Ammon's horn (tissue), 1 donor: ENCODE measurements around the gene SYNPO.

Experiments used
- DNase-seq: peaks from one replicate; pipeline ENCODE4 v3.0.0-alpha.2; 2016; ENCODE audit warnings: low spot score

The SYNPO gene, protein sequence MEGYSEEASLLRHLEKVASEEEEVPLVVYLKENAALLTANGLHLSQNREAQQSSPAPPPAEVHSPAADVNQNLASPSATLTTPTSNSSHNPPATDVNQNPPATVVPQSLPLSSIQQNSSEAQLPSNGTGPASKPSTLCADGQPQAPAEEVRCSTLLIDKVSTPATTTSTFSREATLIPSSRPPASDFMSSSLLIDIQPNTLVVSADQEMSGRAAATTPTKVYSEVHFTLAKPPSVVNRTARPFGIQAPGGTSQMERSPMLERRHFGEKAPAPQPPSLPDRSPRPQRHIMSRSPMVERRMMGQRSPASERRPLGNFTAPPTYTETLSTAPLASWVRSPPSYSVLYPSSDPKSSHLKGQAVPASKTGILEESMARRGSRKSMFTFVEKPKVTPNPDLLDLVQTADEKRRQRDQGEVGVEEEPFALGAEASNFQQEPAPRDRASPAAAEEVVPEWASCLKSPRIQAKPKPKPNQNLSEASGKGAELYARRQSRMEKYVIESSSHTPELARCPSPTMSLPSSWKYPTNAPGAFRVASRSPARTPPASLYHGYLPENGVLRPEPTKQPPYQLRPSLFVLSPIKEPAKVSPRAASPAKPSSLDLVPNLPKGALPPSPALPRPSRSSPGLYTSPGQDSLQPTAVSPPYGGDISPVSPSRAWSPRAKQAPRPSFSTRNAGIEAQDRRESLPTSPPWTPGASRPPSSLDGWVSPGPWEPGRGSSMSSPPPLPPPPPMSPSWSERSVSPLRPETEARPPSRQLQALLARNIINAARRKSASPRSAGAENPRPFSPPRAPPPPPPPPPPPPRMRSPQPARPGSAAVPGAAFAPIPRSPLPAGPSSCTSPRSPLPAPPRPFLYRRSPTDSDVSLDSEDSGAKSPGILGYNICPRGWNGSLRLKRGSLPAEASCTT

DNA sequence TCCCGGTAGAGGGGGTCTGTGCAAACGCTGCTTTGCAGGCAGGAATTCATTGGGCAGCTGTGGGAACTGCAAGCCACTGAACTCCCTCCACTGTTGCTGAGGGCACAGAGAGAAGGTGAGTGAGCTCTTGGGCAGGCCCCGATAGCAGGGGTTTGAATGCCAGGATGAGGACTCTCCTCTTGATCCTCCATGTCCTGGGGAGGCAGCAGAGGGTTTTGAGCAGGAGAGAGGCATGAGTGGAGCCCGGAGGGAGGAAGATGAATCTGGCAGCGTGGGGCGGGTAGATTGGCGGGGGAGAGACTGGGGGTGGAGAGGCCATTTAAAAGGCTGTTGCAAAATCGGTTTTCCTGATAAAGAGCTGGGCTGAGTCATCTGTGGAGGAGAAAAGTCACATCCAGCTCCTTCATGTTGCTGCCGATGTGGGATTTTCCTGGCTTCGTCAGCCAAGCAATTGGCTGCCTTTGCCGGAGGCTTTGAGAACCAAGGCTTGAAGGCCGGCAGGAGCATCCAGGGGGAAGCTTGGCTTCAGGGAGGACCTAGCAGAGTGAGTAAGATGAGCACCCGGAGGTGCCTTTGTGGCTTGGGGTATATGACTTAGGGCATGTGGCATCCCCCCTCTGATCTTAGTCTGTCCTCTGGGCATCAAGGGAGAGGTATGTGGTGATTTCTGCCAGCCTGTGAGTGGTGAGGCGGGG lies at the start of gene SYNPO:
SYNPO (plus strand) TSS at position 350 of the 695 bp plus-strand sequence. CDS start 7,616 bp downstream, outside the sequence.
- peak; percentile 59 for DNase-seq

DNA sequence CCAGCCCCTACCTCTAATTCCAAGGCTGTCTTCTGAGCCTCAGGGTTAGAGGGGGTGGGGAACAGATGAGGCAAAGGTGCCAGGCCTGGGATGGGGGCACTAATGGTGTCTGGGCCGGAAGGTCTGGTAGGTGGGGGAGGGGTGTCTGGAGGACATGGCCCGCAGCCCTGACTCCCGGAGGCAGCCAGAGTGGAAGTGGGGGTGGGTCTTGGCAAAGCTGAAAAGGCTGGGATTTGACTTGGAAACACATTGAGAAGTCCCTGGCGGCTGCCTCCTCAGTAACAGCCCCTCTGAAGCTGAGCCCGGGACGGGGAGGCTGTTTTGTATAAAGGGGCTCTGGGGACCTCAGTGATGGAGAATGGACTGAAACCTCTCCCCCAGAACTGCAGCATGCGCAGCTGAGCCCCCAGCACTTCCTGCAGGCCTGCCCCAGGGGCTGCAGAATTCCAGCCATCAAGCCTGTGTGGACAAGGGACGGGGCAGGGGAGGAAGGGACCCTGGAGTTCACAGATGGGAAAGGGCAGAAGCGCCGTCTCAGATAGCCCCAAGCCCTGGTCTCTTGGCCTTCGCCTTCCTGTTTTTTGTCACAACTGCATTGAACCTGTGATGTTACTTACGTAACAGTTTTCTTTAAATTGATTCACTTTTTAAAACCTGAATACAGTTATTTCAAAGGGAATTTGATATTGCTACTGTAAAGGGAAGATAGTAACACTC lies 49.3 kb upstream of the SYNPO start:
- DNase-seq, result peak; percentile 43

DNA sequence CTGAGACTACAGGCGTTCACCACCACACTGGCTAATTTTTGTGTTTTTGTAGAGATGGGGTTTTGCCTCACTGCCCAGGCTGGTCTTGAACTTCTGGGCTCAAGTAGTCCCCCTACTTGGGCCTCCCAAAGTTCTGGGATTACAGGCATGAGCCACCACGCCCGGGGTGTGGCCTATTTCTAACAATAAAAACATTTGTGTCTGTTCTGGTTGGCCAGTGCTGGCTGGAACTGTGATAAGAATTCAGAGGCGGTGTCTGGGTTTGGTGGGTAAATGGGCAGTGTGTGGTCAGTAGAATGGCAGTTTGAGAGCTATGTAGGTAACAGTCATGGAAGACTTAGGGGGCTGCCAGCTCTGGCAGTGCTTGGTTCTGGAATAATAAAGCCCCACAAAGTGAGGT lies 46.9 kb upstream of the SYNPO start:
- DNase-seq, result no peak

DNA sequence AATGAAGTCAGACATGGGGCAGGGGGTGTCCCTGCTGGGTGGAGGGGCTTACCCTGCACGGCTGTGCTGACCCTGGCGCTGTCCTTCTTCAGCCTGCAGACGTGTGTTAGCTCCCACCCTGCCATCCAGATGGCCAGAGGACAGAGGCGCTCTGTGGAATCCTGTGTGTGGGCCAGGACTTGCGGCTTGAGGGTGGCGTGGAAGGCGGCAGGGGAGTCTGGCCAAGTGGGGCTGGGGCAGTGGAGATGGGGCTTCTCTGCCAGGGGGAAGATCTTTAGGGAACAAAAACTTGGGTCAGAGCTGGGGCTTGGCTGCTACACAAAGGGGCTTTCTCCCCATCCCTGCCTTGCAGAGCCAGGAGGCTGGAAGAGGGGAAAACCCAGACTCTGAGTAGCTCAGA lies 46.5 kb upstream of the SYNPO start:
- DNase-seq, result peak; percentile 43

DNA sequence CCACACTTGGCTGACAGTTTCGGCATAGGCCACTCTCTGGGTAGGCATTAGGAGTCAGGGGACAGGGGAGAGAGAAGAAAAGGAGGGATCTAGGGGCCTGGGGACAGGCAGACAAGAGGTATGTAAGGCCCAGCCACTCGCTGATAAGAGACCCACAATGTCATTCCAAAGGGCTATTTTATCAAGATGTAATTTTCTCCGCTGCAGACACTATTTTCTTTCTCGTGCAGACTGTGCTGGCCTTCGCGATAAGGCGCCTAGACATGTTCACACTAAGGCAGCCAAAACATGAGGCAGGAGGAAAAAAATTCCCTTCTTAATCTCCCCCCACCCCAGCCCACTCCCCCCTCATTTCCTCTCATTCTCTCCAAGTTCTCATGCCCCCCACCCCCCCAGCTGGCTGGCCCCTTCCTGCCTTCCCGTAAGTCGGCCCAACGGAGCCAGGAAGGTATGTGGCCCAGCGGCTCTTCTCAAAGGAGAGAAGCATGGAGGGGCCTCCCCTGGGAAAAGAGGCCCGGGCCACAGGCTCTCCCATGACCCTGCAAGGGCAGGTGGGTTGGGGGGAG lies 44.9 kb upstream of the SYNPO start:
- DNase-seq, result no peak

DNA sequence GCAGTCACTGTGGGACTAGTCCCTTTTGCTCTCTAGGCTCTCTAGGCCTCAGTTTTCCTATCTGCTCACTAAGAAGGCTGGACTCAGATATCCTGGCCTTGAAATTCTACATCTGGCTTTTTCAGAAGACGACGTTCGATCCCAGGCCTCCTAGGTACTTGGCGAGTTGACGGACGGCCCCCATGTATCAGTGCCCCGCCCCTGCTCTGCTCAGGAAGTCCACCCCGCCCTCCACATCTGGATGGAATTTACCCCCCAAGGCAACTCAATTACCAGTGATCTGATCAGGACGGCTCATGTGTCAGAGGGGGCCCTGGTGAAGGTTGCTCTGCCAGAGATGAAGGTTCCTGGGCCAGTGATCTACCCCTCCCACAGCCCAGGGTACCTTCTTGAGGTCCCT lies 44.1 kb upstream of the SYNPO start:
- DNase-seq, result no peak

DNA sequence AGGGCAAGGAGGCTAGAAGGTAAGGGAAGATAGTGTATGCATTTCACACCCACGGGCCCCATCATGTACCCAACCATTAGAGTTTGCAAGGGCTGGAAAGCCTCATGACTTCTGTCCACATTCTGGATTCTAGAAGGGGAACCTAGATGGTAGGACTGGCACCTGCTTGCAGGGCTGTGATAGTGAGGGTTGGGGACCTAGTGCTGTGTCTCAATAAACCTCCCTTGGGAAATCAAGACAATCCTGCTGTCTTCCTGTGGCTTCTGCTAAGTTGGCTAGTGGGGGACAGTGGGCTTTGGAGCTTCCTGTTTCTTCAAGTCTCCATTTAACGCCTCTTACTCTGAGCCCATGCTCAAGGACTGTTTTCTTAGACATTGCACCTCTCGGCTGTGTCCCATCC lies 43.6 kb upstream of the SYNPO start:
- no peak for DNase-seq

DNA sequence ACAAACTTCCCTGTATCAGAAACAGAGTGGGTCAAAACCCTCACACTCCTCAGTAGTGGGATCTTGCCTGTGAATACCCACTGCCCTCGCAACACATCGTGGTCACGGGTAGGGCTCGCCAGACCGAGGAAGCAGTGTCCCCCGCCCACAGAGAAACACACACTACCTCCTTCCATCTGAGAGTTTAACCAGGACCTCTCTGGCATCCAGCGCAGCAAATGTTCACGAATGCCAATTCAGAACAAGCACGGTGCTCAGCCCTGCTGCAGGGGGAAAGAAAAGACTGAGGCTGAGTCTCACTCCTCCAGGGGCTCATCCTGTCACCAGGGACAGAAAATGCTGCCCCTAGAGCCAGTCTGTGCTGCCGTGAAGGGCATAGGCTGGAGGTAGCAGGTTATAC lies 42.5 kb upstream of the SYNPO start:
- DNase-seq, result no peak

DNA sequence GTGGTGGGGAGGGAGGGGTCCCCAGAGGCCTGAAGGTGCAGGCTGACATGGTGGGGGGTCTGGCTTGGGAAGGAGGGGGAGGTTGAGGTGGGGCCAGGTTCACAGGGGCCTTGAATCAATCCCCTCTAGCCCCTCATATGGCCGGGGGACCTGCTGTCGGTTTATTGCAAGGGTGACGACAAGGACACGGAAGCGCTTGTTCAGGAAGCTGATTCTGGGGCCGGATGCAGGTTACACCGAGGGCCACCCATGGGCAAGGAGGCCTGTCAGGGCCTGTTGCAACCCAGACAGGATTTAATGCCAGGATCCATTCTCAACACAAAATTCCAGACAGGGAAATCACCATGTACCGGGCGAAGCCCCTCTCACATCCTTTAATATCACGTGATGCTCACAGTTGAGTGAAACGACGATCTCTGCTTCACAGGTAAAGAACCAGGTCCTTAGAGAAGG lies 41.6 kb upstream of the SYNPO start:
- no peak for DNase-seq

DNA sequence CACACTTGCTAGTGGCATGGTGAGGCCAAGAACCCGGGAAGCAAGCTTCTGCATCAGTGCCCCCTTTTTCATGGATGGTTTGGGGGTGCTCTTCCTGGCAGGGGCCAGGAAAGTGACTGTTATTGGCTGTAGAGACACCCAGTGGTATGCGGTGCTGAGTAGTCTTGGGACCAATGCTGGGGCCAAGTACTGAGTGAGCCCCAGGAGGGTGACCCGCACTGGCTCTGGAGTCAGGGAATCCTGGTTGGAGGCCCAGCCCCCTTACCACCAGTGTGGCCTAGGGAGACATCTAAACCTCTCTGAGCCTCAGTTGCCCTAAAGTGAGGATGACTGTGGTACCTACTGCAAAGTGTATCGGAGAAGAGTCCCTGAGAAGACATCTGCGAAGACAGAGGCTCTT lies 41.2 kb upstream of the SYNPO start:
- DNase-seq, result no peak

DNA sequence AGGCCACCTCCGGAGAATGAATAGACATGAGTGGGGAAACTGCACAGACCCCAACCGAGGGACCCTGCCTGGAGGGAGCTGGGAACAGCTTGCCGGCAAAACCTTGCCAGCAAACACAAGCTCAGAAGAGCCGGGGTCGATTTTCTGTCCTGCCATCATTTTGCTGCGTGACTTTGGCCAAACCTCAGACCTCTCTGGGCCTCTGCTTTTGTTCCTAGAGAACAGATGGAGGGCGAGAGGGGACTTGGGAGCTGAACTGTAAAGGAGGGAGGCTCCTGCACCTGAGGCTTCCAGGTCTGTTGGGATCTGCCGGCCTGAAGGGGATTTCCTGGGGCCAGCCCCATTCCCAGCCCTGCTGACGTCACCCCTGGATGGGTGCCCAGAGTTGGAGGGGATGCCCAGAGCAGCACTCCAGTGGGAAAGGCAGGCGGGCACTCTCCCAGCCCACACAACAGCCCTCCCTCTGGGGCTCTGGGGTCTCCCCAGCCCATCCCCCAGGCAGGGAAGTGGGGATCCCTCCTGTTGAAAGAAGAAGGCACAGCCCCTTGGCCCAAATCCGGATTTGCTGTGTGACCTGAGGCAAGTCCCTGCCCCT lies 40.4 kb upstream of the SYNPO start:
- no peak for DNase-seq

DNA sequence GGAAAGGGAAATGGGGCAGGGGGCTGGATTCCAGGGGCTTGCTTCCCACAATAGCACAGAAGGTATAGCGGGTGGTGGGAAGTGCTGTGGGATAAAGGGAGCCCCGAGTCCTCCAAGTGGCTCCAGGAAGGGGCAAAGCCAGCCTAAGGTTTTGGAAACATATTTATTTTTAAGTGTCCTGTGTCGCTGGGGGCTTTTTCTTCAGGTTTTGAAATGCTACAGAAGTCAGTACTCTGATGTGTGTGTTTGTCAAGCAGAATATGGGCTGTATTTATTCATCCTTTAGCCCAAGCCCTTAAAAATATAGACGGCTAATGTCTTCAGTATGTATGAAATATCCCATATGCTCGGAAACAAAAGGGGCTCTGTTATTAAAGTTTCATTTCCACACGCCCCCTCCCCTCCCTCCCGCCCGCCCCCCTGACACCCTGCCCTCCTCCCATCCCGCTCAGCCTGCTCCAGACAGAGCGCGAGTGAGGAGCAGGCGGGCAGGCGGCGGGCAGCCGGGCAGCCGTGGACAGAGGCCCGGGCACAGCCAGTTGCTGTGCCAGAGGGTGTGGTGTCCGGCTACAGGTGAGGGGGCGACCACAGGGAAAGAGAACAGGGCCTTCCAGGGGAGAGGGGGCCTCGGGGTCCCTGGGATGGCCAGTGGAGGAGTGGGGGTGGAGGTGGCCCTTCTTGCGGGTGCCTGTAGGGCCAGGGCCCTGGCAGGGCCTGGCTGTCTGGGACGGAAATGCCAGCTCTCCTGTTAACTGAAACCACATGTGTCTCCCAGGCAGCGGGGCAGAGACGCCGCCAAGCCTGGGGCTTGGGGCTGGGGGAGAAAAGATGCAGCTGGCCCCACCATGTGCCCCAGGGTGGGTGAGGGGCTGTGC lies 39.6 kb upstream of the SYNPO start:
- no peak for DNase-seq

DNA sequence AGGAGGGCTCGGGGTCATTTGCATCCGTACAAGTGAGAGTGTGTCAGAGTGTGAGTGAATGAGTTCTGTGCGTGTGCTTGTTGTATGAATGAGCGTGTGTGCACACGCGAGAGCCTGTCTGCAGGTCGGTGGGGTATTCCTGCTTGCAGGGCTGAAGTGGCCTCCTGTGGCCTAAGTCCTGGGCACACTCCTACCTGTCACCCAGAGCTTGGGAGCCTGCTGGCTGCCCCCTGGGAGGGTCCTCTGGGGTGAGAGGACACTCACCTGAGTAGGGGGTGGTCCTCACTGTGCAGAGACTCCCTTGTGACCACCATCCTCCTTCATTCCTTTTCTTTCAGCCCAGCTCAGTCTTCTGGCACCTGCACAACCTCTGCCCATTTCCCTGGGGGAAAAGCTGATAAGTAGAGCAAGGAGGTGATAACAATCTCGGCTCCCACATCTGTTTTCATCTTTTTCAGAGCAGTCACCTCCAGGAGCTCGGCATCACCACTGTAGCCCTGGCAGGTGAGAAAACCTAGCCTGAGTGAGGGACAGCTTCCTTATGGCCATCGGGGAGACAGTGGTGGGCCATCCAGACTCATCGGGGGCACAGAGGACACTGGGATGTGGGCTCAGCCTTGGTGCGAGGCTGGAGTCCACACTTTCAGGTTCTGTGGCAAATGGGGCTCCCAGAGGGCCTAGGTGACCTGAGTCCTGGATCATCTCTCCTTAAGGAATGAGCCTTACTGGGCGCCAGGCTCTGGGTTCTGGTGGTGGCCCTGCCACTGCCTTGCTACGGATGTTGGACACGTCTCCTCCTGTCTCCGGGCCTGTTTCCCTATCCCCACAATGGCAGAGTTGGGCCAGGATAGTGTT lies 38.7 kb upstream of the SYNPO start:
- DNase-seq, result no peak

DNA sequence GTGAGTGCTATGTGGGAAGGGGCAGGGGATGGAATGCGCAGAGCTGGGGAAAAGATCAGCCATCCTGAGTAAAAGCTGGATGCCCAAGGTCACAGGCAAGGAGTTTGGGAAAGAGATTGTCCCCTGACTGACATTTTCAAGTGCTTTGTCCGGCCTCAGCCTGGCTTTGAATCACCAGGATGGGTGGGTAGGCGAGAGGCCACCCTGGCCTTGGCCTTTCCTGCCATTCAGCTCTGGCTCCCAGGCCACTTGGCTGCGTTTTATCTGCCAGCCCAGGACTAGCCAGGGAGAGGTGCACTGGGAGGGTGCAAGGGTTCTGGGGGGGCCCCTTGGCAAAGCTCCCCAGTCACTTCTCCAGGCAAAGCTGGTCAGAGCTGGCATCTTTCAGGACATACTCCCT lies 37.4 kb upstream of the SYNPO start:
- no peak for DNase-seq

DNA sequence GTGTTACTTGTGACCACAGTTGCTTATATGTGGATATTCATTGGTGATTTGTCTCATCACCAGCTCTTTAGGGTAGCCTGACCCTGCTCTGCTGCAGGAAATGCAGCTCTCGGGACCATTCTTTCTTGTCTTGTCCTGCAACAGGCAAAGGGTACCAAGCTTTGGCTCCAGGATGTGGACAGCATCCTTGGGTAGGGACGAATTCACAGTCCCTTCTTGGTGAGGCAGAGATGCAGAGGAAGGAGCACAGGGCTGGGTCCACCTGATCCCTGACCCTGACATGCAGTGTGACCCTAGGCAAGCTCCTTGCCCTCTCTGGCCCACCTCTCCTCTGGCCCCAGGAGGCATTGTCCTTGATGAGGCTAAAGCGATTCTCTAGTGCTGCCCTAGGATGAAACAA lies 37.0 kb upstream of the SYNPO start:
- DNase-seq, result no peak

DNA sequence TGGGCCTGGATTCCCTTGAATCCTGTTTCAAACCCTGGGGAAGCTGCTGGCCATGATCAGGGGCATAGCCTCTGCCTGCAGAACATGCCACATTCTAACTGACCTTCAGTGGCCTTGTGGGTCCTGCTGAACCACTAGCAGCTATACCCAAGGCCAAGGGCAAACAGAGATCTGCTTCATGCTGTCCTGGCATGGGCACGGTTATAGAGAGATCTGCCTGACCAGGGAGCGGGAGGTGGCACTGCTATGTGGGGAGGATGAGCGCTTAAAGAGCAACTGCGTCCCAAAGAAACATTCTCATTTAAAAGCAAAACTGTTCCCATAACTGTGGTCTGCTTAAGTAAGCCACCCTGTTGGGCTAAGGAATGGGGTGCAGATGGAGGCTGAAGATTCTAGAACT lies 36.5 kb upstream of the SYNPO start:
- no peak for DNase-seq

DNA sequence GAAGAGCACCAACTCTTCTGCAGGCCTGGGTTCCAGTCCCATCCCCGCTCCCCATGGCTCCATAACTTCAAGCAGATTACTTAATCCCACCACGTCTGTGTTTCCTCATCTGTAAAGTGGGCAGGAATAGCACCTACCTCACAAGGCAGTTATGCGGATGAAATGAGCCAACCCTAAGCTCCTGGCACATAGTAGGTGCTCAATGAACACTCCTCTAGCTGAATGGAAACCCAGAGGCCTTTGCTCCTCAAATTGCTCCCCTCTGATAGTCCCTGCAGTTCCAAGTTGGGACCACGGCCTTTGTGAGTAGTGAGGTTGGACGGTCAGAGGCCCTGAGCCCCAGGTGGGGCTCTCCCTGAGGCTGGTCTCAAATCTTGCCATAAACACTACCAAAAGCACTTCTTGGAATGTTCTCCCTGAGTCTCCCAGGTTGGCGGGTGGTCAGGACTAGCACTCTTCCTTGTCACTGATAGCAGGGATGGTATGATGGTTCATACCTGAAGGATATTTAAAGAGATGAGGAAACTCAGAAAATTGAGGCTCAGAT lies 35.5 kb upstream of the SYNPO start:
- DNase-seq, result no peak

DNA sequence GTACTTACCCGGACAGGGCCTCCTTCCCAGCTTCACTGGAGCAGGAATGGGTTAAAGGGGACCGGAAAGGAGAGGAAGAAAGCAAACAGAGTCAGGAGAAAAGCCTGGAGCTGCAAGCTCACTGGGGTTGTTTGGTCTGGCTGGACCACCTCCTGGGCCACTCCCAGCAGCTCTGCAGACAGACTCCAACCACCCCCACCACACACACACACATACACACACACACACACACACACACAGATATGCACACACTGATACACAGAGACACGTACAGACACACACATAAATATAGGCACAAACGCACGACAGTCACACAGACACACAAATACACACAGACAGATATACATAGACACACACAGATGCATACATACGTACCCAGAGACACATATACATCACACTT lies 34.9 kb upstream of the SYNPO start:
- no peak for DNase-seq

DNA sequence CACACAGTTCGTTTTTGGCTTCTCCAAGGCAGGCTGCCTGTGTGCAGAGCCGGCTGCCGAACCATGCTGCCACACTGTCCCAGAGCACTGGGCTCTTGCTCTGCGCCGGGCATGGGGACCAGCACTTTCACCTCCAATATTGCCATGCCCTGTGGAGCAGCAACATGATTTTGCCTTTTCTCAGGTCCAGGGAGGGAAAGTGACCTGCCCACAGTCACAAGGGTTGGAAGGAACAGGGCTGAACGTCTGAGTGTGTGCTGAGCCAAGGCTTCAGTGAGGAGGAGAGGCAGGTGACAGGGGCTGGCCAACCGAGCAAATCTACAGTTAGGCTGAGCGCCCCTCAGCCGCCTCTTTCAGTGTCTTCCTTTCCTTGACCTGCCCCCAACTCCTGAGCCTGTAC lies 34.0 kb upstream of the SYNPO start:
- DNase-seq, result no peak
